K562 (cell line): ENCODE results near the gene SH3GL3. TPM values are rescaled to one million over a fixed set of nuclear protein-coding genes. Genes with fewer than 3 reads are reported as not detected.

ENCODE experiments used
- ATAC-seq: fragments of 200-7000 bp; cut with Tn5 transposase; 3 replicates; pipeline ENCODE4 v1.9.1; 2020; ENCODE audit warnings: moderate library complexity
- BruUV-seq: library from RNA; stranded (reverse); fragments of 400-500 nt; replicated peaks from 2 replicates; lab custom pipeline; 2021; lab: Mats Ljungman, UMichigan
- CTCF ChIA-PET: fragments of 300-600 bp; formaldehyde crosslinking; extraction: SDS; loops from one replicate; lab custom pipeline; 2021; ENCODE audit warnings: low intra/inter-chr PET ratio; lab: Yijun Ruan, JAX
- POLR2A ChIA-PET: fragments of 300-600, 350-650 bp; sonication (Branson Sonifier 250); formaldehyde crosslinking; extraction: SDS; loops from one replicate; lab custom pipeline; 2021; ENCODE audit warnings: antibody characterized with exemption, inconsistent platforms; lab: Yijun Ruan, JAX
- DNase-seq, 4 experiments: peaks; one replicate each; pipeline versions ENCODE4 v3.0.0 to v3.0.0-alpha.2; 2011 to 2018; ENCODE audit warnings: low spot score in 3 of 4, mixed read lengths in 3 of 4; ENCODE audit errors: extremely low read depth in 1 of 4
- FAIRE-seq: peaks from 2 replicates; lab custom pipeline; 2011; peaks lifted over from hg19 to GRCh38; lab: Jason Lieb, UNC
- H2AFZ ChIP-seq: 2 replicates; pipeline ENCODE4 v1.6.0; 2011; ENCODE audit warnings: low read depth, low read length, control low read depth, inconsistent platforms
- H3K27ac ChIP-seq: fragments of 200-600 bp; 3 replicates; pipeline ENCODE4 v1.8.0; 2011; ENCODE audit warnings: low read depth, mild to moderate bottlenecking, control low read depth, inconsistent platforms, low read length, moderate library complexity, mixed read lengths; ENCODE audit errors: extremely low read depth
- H3K27me3 ChIP-seq, 2 experiments: fragments of 300-600 bp in 1 of 2; 2 replicates in 1 of 2; 3 replicates in 1 of 2; pipeline versions ENCODE4 v1.6.0 to v1.8.0; 2011; ENCODE audit warnings: inconsistent platforms in 2 of 2, low read length in 2 of 2, mild to moderate bottlenecking in 1 of 2, mixed read lengths in 1 of 2, moderate library complexity in 1 of 2; ENCODE audit not compliant: control insufficient read depth in 2 of 2, insufficient read depth in 2 of 2
- H3K36me3 ChIP-seq: fragments of 300-600 bp; 3 replicates; pipeline ENCODE4 v1.8.0; 2011; ENCODE audit warnings: mild to moderate bottlenecking, low read length, inconsistent platforms; ENCODE audit not compliant: control insufficient read depth, insufficient read depth
- H3K4me1 ChIP-seq, 2 experiments: fragments of 200-600 bp in 1 of 2; replicated peaks in 1 of 2; 2 replicates in 1 of 2; 3 replicates in 1 of 2; pipeline versions ENCODE4 v1.5.1 to v1.8.0; 2011; ENCODE audit warnings: inconsistent platforms in 2 of 2, low read length in 2 of 2, mild to moderate bottlenecking in 1 of 2, mixed read lengths in 1 of 2, moderate library complexity in 1 of 2; ENCODE audit not compliant: control insufficient read depth in 2 of 2, insufficient read depth in 2 of 2
- H3K4me2 ChIP-seq: 2 replicates; pipeline ENCODE4 v1.6.1; 2011; ENCODE audit warnings: low read length, control low read depth, inconsistent platforms, mixed read lengths; ENCODE audit not compliant: insufficient read depth
- H3K4me3 ChIP-seq: fragments of 200-600 bp; sonication (generic), shearing (Covaris generic); 2 replicates; pipeline ENCODE4 v1.5.1; 2016; ENCODE audit warnings: control low read depth, inconsistent platforms
- H3K79me2 ChIP-seq: fragments of 200-600 bp; 3 replicates; pipeline ENCODE4 v1.8.0; 2011; ENCODE audit warnings: low read length, inconsistent platforms; ENCODE audit not compliant: control insufficient read depth, insufficient read depth
- H3K9ac ChIP-seq, 2 experiments: 2 replicates each; pipeline versions ENCODE4 v1.6.0 to v1.6.1; 2011; ENCODE audit warnings: low read depth in 2 of 2, low read length in 2 of 2, control low read depth in 1 of 2, inconsistent platforms in 1 of 2, mild to moderate bottlenecking in 1 of 2, mixed read lengths in 1 of 2; ENCODE audit not compliant: insufficient read depth in 1 of 2
- H3K9me1 ChIP-seq: one replicate; pipeline ENCODE4 v1.6.0; 2011; ENCODE audit warnings: inconsistent platforms, mild to moderate bottlenecking, low read length, moderate library complexity; ENCODE audit not compliant: control insufficient read depth, insufficient read depth
- H3K9me3 ChIP-seq: replicated peaks from 2 replicates; pipeline ENCODE4 v1.5.1; 2011; ENCODE audit warnings: low read depth, low read length, inconsistent platforms; ENCODE audit not compliant: control insufficient read depth, insufficient read depth
- H4K20me1 ChIP-seq: replicated peaks from 2 replicates; pipeline ENCODE4 v1.6.1; 2011; ENCODE audit warnings: low read length, inconsistent platforms, mixed read lengths; ENCODE audit not compliant: control insufficient read depth, insufficient read depth
- CREB3 ChIP-seq: fragments of 450-650 bp; conservative IDR thresholded peaks from 2 replicates; pipeline ENCODE4 v1.6.1; 2016; ENCODE audit warnings: missing genetic modification characterization, low read depth, mild to moderate bottlenecking, missing compliant biosample characterization, moderate library complexity
- CTBP1 ChIP-seq: fragments of 450-650 bp; IDR thresholded peaks from 2 replicates; pipeline ENCODE4 v1.6.1; 2016; ENCODE audit warnings: borderline replicate concordance
- CUX1 ChIP-seq: fragments of 200-800 bp; sonication (Bioruptor generic); IDR thresholded peaks from 2 replicates; pipeline ENCODE4 v1.6.1; 2016; ENCODE audit warnings: missing genetic modification characterization, missing compliant biosample characterization
- HDGF ChIP-seq: fragments of 450-650 bp; IDR thresholded peaks from 2 replicates; pipeline ENCODE4 v1.6.1; 2016
- HLTF ChIP-seq: fragments of 450-650 bp; IDR thresholded peaks from 2 replicates; pipeline ENCODE4 v1.6.1; 2016
- KDM4B ChIP-seq, 2 experiments: fragments of 450-650 bp in 1 of 2; sonication (generic) in 1 of 2; IDR thresholded peaks; 2 replicates each; pipeline ENCODE4 v1.6.1; 2016 to 2017; ENCODE audit warnings: borderline replicate concordance in 2 of 2, antibody characterized with exemption in 1 of 2, low read depth in 1 of 2, mild to moderate bottlenecking in 1 of 2
- KLF16 ChIP-seq: IDR thresholded peaks from 2 replicates; pipeline ENCODE4 v1.6.1; 2016; ENCODE audit warnings: antibody characterized with exemption
- PHB2 ChIP-seq: fragments of 450-650 bp; IDR thresholded peaks from 2 replicates; pipeline ENCODE4 v1.6.1; 2017; ENCODE audit warnings: low read depth
- SMARCA4 ChIP-seq: fragments of 450-650 bp; IDR thresholded peaks from 2 replicates; pipeline ENCODE4 v1.6.1; 2016
- ZNF384 ChIP-seq: IDR thresholded peaks from 2 replicates; pipeline ENCODE4 v1.6.1; 2012; ENCODE audit warnings: low read depth, low read length, improper control_type of control experiment
- ZNF395 ChIP-seq: fragments of 200-800 bp; sonication (Bioruptor generic); IDR thresholded peaks from 2 replicates; pipeline ENCODE4 v1.6.1; 2017; ENCODE audit warnings: missing genetic modification characterization, missing compliant biosample characterization
- WGBS: fragments of 100-300 bp; shearing (Covaris generic); methylation state at CpG from one replicate; pipeline ENCODE4 v1.1.6; 2016; ENCODE audit warnings: low coverage, mixed read lengths; ENCODE audit not compliant: insufficient coverage; ENCODE audit errors: missing lambda C conversion rate; 5-methylcytosine and 5-hydroxymethylcytosine counted together
- in situ Hi-C: fragments of 300-500 bp; cut with MboI; formaldehyde crosslinking; loops from 4 replicates; pipeline ENCODE4 v1.15.0; 2018; ENCODE audit warnings: inconsistent platforms, mixed read lengths
- intact Hi-C: fragments of 100-400 bp; cut with micrococcal nuclease; formaldehyde crosslinking; loops from 2 replicates; pipeline ENCODE4 v1.14.2; 2022
- polyA plus RNA-seq, 8 experiments: library from polyadenylated mRNA; depleted of rRNA in 4 of 8; stranded (reverse) in 5 of 8; unstranded in 3 of 8; fragments of >200 nt; fragmentation: Nextera tagmentation in 2 of 8; fragmentation: Illumina TruSeq in 1 of 8; extraction: Ambion mirVana in 2 of 8; extraction: Trizol in 1 of 8; gene quantifications; 2 replicates each; pipeline versions ENCODE4 v1.2.1 to v1.2.3, GENCODE V29; 2011 to 2014; ENCODE audit warnings: inconsistent platforms in 1 of 8, missing spikeins in 1 of 8
- total RNA-seq, 7 experiments: library from RNA; depleted of rRNA in 6 of 7; stranded (reverse); fragments of >200 nt in 6 of 7; fragmentation: Illumina TruSeq in 2 of 7; extraction: Trizol in 2 of 7; gene quantifications; 2 replicates each; pipeline versions ENCODE4 v1.2.1 to v1.2.3, GENCODE V29; 2011 to 2021; ENCODE audit warnings: low replicate concordance in 1 of 7
- TF ChIP-seq, protein P1 (sequence below): fragments of 250-450 bp; sonication (Bioruptor Pico); IDR thresholded peaks from 2 replicates; pipeline ENCODE4 v1.5.0; 2021; ENCODE audit warnings: mild to moderate bottlenecking, moderate library complexity

Gene SH3GL3
- total and polyA plus RNA-seq, 9 of the 15 experiments (the other 6 are each of a cell fraction or from before 2014, with no cell fraction given) = 3.9 to 16.0 (median 9.7) TPM

GRCh38 chr15:83435202-83435601, 11.9 kb upstream of the SH3GL3 start:
- Histone ChIP-seq H3K79me2 (no peaks in the 10 kb centered on the region), H2AFZ (no peak overlapping the region), H3K4me2 (no peak overlapping the region), H3K27ac (no peak overlapping the region), H4K20me1 (0 out of 2 replicates have a peak, but pooled peaks cover 7% of the 10 kb centered on the region), H3K9me3 (no peaks in the 10 kb centered on the region), H3K9ac (no peak overlapping the region), H3K4me3 (no peak overlapping the region), H3K4me1 (no peaks in the 10 kb centered on the region), H3K27me3 (peaks cover 0 to 2% of the 10 kb centered on the region in 2 experiments; a peak in 2 of 5 replicates), H3K9me1 (no peaks in the 10 kb centered on the region), H3K36me3 (no peaks in the 10 kb centered on the region)
- ATAC-seq (no peak), DNase-seq (no peak), FAIRE-seq (no peak)
- ChIA-PET CTCF (no interaction called here), POLR2A (interaction anchor here (0.5 to 2.0 kb wide), 3 partner anchors 11 to 143 kb away, joined by 3 to 6 read pairs (median 3); partner anchors contain the start of gene SH3GL3)
- intact Hi-C loops (loop anchor here (10.0 kb wide), 2 partner anchors 310 to 590 kb away; no protein-coding TSS in a partner anchor), in situ Hi-C loops (loop anchor here (5.0 to 10.0 kb wide), 2 partner anchors 122 to 590 kb away; no protein-coding TSS in a partner anchor)
- BruUV-seq = no TSS peak
- WGBS = 8% methylated on average over 4 of the region's 8 CpGs
- TF ChIP-seq, protein P1, sequence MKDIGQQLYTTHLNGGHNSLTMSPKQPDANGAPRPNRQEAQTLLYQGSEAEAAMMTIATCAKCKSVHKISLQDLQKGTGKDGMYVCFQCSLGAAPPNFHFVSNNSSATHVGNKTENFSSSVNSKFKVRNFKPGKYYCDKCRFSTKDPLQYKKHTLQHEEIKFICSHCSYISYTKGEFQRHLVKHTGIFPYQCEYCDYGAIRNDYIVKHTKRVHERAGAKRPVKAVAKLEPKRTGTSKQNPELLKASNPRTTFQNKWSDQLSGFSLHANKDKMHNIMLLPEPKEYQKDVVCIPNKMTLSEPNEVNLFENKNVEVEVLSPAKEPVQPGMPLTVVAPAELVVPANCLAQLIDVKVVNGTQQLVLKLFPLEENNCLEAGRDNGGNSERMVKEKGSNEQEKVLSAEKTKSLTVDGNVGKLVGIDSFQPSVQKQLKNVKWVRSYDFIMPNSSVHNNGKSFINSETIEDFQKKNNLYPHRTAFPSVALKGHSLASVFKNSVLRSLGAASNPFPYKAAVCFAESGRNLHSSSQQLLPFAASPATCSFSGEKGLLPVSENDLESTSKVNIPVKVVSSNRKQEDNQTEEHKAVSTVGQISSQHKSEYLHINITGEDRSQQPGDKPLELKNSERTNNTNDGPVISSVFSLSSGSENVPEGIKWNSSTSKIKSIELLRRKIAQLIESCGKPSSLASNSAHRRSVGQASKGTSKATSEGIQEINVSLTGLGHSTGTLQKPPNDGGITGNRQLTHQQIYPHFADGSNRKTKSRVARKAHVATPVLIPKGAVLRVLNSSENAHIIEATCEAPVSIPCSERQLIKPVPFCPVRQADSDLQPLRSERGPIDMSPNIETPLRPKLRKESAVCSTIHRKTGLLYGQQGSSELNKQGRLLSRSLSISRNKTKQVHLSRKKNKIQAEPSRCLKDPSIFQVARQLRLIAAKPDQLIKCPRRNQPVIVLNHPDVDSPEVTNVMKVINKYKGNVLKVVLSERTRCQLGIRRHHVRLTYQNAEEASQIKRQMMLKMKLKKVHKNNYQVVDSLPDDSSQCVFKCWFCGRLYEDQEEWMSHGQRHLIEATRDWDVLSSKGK = no peak
- TF ChIP-seq CUX1 (CRISPR knock-in tag) (no peak), ZNF395 (CRISPR knock-in tag) (no peak), SMARCA4 (no peak), PHB2 (no peak), HLTF (no peak), KDM4B (IDR thresholded peaks at IDR 0.05; ENCODE audit: borderline replicate concordance in 2 of 2, low read depth in 1 of 2) (no peak), KLF16 (no peak), CREB3 (tag) (no peak), ZNF384 (no peak), CTBP1 (no peak), HDGF (no peak)
